ENCODE data around the gene EPHB3.
"Not testable (repeated sequence)": the region's sequence is repeated elsewhere in the genome, so short reads cannot be mapped to it uniquely, and the experiment has no call there.

EPHB3 gene

GRCh38 chr3:184597829-184598573 is 36.4 kb downstream of the EPHB3 start:
- DNase-seq, result peak in 32 of 56 donors; percentile 7 to 71 (median 30)

DNA sequence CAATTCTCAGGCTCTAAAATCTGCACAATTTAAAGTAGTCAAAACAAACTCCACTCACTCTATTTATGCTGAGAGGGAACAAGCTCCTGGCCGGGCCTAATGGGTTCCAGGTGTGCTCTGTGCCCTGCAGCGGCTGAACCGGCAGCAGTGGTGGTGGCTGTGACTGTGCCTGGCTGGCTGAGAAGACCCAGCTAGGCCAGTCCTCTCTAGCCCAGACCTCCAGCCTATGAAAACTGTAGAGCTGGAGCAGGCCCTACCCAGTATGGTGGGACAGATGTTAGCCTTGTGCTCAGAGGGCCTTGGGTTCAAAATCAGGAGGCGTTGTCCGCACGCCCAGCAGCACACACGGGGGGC is 37.0 kb downstream of the EPHB3 start:
- DNase-seq, result no peak

DNA sequence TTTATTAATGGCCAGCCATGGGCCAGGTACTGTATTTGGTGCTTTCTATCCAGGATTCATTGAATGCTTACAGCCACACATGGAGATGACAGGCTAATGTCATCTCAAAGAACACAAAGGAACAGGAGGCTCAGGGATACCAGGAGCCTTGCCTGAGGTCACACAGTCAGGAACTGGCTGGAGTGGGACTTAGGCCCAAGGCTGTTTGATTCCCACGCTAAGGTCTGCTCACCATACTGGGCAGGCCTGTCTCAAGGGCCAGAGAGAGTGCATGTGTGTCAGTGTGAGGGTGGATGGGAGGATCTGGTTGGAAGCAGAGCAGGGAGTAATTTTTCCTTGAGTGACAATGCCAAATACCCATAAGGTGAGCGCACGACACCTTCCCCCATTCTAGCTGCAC is 37.6 kb downstream of the EPHB3 start:
- DNase-seq, result no peak

- no peak for DNase-seq
These were observed 39.2 kb downstream of the EPHB3 start for GRCh38 chr3:184600685-184601377.

DNA sequence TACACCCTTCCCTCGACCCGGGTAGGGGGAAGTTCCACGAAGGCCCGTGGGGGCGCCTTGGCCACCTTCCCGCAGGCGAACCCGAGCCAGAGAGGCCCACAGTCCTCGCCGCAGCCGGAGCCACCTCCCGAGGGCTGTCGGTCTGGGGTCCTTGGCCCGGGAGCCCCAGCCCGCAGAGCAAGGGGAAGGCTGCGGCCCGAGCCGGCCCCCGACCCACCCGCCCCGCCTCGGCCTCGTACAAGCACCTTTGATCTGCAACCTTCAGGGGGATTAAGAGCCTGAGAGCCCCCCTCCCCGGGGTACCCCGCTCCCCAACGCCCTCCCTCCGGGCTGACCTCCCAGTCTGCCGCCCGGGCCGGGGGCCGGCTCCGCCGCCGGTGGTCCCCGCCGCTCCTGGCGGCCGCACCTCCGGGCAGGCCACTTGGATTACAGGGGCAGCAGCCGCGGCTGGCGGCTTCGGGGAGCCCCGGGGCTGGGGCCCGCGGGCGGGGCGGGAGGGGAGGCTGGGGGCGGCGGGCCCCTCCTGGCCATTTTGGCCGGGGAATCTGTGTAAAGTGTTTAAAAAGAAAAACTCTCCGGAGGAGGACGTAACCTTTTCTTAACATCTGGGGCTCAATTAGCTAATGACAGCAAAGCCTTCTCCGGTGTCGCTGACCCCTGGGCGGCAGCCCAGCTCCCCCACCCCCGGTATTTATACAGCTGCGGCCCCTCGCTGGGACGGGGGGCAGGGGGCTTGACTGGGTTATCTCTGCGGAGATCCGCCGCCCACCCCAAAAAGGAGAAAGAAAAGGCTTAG is 40.2 kb downstream of the EPHB3 start:
- DNase-seq, result no peak

GRCh38 chr3:184602372-184603150 is 41.0 kb downstream of the EPHB3 start:
- no peak for DNase-seq

DNA sequence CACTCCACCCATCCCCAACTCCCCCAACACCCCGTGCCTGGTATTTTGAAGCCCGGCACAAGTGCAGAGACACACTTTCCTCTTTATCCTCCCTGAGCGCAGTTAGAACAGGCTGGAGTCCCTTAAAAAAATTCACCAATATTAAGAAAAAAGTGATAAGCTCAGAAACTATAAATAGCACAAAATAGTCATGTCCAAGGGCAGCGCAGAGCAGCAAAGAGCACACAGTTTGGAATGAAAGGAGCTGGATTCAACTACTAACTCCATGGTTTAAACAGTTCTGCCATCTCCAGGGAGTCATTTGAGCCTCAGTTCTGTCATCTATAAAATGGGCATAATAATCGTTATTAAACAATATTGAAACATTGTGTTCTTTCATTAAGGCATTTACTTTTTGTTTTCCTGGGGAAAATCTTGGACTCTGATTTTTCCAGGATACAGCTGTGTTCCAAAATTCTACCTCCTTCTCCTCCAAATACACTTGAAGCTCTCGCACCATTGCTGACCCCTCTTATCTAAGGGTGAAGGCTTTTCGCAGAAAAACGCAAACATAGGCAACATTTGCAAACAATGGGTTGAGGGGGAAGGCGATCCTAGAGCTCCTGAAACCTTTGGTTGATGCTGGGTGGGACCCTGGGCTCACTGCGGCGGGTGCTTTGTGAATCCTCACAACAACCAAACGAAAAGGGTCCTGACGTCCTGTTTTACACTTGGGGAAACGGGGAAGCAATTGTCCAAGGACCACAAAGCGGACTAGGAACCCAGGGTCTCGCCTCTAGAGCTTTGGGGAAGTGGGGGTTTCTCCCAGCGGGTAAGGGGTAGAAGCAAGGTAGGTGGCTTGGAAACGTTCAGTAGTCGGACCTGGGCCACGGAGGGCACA is 41.8 kb downstream of the EPHB3 start:
- no peak for DNase-seq

GRCh38 chr3:184604039-184604601 is 42.5 kb downstream of the EPHB3 start:
- DNase-seq, result peak in 1 of 56 donors; percentile 19

DNA sequence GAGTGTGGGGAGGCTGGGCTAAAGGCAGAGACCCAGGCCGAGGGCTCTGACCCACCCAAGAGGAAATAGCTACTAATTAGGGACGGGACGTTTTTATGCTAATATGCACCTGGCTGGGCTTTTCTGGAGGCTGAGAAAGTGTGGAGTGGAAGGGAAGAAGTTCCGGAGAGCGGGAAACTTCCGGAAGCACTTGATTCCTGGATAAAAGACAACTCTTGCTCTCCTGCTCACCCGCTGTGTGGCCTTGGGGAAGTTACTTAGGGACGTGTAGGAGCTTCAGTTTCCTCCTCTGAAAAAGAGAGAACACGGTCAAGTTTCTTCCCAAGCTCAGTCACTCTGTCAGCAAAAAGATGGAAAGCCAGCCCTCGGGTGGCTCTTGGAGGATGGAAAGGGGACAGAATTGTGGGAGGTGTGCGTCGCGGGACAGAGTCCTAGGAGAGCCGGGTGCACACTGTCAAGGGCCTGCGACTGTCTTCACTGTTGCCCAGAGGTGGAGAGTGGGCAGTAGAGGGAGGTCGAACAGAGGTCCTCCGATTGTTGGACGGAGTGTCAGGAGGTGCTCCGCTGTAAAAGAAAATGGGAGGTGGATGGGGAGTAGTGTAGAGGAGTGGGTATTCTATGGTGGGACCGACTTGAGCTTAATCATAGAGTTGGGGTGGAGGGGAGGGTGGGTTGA is 43.2 kb downstream of the EPHB3 start:
- no peak for DNase-seq

DNA sequence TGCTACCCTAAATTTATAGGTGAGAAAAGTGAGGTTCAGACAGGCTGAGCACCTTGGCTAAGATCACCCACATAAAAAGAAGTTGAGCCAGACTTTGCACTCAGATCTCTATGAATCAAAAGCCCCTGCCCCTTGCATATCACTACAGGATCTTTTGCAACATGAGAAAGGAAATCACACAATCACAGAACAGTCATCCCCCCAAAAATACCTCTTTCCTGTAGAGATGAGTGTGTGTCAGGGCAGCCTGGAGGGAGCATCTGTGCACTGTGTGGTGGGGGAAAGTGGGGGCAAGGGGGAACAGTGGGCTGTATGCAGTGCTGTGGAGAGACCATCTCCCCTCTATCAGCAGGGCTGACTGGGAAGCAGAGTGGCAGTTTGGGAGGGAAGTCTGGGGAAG is 46.6 kb downstream of the EPHB3 start:
- DNase-seq, result no peak

DNA sequence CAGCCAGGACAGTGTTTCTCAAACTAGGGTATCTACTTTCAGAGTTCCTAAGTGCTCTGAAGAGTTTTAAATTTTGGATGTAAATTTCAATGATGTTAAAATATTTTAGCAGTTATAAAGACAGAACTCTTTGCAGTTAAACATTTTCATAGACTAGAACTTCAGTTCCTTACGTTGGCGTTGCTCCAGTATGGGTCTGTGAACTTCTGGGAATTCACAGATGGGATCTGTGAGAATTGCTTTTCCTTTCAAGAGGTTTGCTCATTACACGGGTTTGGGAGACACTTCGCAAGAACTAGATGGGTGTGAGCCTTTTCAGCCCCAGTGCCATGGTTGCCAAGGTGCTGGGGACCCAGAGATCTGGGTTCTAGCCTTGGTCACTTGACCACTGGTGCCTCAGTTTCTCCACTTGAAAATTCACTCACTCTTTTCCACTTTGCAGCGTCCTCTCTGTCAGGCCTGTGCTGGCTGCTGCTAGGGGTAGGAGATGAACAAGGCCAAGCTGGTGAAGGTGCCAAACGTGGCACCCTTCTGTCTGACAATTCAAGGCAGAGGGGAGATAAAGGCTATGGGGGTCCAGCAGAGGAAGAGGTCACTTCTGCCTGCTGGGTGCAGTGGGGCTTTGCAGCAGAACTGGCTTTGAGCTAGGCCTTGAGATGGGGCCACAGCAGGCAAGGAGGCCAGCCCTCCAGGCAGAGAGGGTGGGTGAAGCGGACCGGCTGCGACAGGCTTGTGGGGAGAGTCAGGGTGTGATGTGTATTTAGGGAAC is 48.1 kb downstream of the EPHB3 start:
- no peak for DNase-seq

GRCh38 chr3:184610245-184610871 is 48.8 kb downstream of the EPHB3 start:
- no peak for DNase-seq

DNA sequence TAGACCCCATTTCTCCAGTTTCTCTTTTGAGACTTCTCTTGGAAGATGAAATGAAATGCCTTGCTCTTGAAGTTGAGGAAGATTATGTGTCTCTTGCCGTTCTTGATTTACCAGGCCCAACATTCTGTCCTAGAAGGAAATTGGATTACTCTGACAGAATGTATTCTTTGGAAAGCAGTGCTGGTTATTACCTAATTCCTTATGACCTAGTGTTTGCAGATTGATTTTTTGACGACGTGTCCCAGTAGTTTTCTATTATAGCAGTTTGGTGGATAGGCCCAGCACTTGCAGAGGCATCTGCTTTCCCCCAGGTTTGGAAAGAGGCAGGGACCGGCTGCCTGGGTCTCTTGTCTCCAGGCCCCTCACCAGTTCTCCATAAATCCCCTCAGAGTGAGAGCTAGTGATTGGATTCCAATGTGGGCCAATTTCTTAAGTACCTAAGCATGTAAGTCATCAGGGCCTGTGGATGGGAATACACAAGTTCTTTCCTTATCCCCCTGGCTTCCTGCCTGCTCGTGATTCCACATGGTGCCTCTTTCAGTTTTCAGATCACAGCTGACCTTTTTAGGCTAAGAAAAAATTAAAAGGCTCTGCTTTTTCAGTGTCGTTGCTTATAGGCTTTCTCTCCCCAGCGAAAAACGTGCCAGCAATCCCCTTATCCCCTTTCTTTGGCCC is 50.2 kb downstream of the EPHB3 start:
- no peak for DNase-seq

- no peak for DNase-seq
These were observed 53.8 kb downstream of the EPHB3 start for GRCh38 chr3:184615396-184615795.

- DNase-seq, result no peak
These were observed 54.9 kb downstream of the EPHB3 start for GRCh38 chr3:184616436-184616835.

DNA sequence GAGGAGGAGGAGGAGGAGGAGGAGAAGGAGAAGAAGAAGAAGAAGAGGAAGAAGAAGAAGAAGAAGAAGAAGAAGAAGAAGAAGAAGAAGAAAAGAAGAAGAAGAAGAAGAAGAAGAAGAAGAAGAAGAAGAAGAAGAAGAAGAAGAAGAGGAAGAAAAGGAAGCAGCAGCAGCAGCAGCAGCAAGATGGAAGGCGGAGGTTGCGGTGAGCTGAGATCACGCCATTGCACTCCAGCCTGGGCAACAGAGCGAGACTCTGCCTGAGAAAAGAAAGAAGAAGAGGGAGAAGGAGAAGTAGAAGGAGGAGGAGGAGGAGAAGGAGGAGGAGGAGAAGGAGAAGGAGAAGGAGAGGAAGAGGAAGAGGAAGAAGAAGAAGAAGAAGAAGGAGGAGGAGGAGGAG is 55.7 kb downstream of the EPHB3 start:
- not testable (repeated sequence) for DNase-seq

GRCh38 chr3:184618811-184619210 is 57.2 kb downstream of the EPHB3 start:
- no peak for DNase-seq

- DNase-seq, result no peak
These were observed 57.8 kb downstream of the EPHB3 start for GRCh38 chr3:184619369-184619768.

Data from amygdala (tissue), 56 donors.